H1 (cell line): Measurements from ENCODE around the gene KDM6A. TPM values are rescaled to one million over a fixed set of nuclear protein-coding genes. Genes with fewer than 3 reads are reported as not detected.

ENCODE experiments used
- CTCF ChIA-PET: fragments of 300-600 bp; sonication (Branson Sonifier 250); formaldehyde crosslinking; loops from one replicate; lab custom pipeline; 2021; ENCODE audit not compliant: partially characterized antibody; lab: Charles Lee
- POLR2A ChIA-PET: fragments of 300-600 bp; sonication (Branson Sonifier 250); formaldehyde crosslinking; loops from one replicate; lab custom pipeline; 2021; ENCODE audit warnings: inconsistent platforms; ENCODE audit not compliant: partially characterized antibody; lab: Charles Lee
- DNase-seq, 2 experiments: peaks; one replicate each; pipeline versions ENCODE4 v3.0.0 to v3.0.0-alpha.2; 2010 to 2022; ENCODE audit warnings: low spot score in 2 of 2, low read depth in 1 of 2, mixed read lengths in 1 of 2
- FAIRE-seq: peaks from 2 replicates; lab custom pipeline; 2011; peaks lifted over from hg19 to GRCh38; lab: Jason Lieb, UNC
- H2AFZ ChIP-seq: 2 replicates; pipeline ENCODE4 v1.8.1; 2012; ENCODE audit warnings: low read length, inconsistent platforms
- H2AK5ac ChIP-seq: 2 replicates; pipeline ENCODE4 v1.6.1; 2013; ENCODE audit warnings: low read depth, low read length
- H2BK120ac ChIP-seq: replicated peaks from 2 replicates; pipeline ENCODE3; 2013; ENCODE audit warnings: low read depth, low read length, inconsistent platforms
- H2BK12ac ChIP-seq: 2 replicates; pipeline ENCODE4 v1.6.1; 2013; ENCODE audit warnings: low read depth, low read length
- H2BK15ac ChIP-seq: 2 replicates; pipeline ENCODE4 v1.6.1; 2013; ENCODE audit warnings: low read length
- H2BK20ac ChIP-seq: 2 replicates; pipeline ENCODE4 v1.6.1; 2013; ENCODE audit warnings: low read length
- H2BK5ac ChIP-seq: 2 replicates; pipeline ENCODE4 v1.6.1; 2013; ENCODE audit warnings: low read depth, low read length
- H3K14ac ChIP-seq: 2 replicates; pipeline ENCODE4 v1.6.1; 2013; ENCODE audit warnings: inconsistent platforms; ENCODE audit not compliant: insufficient read length
- H3K18ac ChIP-seq: 2 replicates; pipeline ENCODE4 v1.6.1; 2013; ENCODE audit warnings: low read length; ENCODE audit errors: extremely low read depth
- H3K23ac ChIP-seq: 2 replicates; pipeline ENCODE4 v1.6.1; 2013; ENCODE audit warnings: inconsistent platforms; ENCODE audit not compliant: insufficient read length
- H3K23me2 ChIP-seq: 2 replicates; pipeline ENCODE4 v1.6.1; 2013; ENCODE audit warnings: low read depth, low read length
- H3K27ac ChIP-seq: 2 replicates; pipeline ENCODE4 v1.6.1; 2011; ENCODE audit warnings: low read depth, low read length, inconsistent platforms
- H3K27me3 ChIP-seq, 4 experiments: replicated peaks in 1 of 4; 1 replicate in 1 of 4; 2 replicates in 3 of 4; pipeline versions ENCODE4 v1.6.1 to v1.8.1; 2011 to 2013; ENCODE audit warnings: low read length in 3 of 4, mild to moderate bottlenecking in 3 of 4, inconsistent platforms in 2 of 4, mixed read lengths in 2 of 4, moderate library complexity in 1 of 4; ENCODE audit not compliant: control insufficient read depth in 3 of 4, insufficient read depth in 3 of 4; ENCODE audit errors: extremely low read depth in 1 of 4
- H3K36me3 ChIP-seq, 4 experiments: 2 replicates each; pipeline versions ENCODE4 v1.6.1 to v1.8.1; 2011 to 2013; ENCODE audit warnings: mild to moderate bottlenecking in 4 of 4, low read length in 3 of 4, moderate library complexity in 2 of 4, control low read depth in 1 of 4, inconsistent platforms in 1 of 4; ENCODE audit not compliant: insufficient read depth in 4 of 4, control insufficient read depth in 2 of 4
- H3K4ac ChIP-seq: replicated peaks from 2 replicates; pipeline ENCODE3; 2013; ENCODE audit warnings: low read length, low read depth, mixed read lengths, inconsistent platforms; ENCODE audit not compliant: insufficient read length
- H3K4me1 ChIP-seq, 4 experiments: replicated peaks in 1 of 4; 1 replicate in 1 of 4; 2 replicates in 3 of 4; pipeline versions ENCODE4 v1.6.1 to v1.8.1; 2011 to 2013; ENCODE audit warnings: low read length in 3 of 4, inconsistent platforms in 2 of 4, mixed read lengths in 1 of 4; ENCODE audit not compliant: insufficient read depth in 4 of 4, control insufficient read depth in 3 of 4
- H3K4me2 ChIP-seq, 2 experiments: 2 replicates each; pipeline versions ENCODE4 v1.6.1 to v1.8.1; 2011 to 2013; ENCODE audit warnings: low read depth in 2 of 2, low read length in 2 of 2, control low read depth in 1 of 2, inconsistent platforms in 1 of 2, mild to moderate bottlenecking in 1 of 2; ENCODE audit not compliant: insufficient read depth in 1 of 2
- H3K4me3 ChIP-seq, 4 experiments: fragments of 200-600, 300-600 bp in 1 of 4; sonication (generic), shearing (Covaris generic), sonication (Bioruptor Twin) in 1 of 4; 2 replicates each; pipeline versions ENCODE4 v1.5.1 to v1.8.1; 2011 to 2016; ENCODE audit warnings: low read length in 4 of 4, low read depth in 3 of 4, control low read depth in 2 of 4, inconsistent platforms in 2 of 4, mild to moderate bottlenecking in 2 of 4, mixed read lengths in 1 of 4, moderate library complexity in 1 of 4; ENCODE audit not compliant: insufficient read depth in 2 of 4; ENCODE audit errors: extremely low read depth in 1 of 4
- H3K56ac ChIP-seq: replicated peaks from 2 replicates; pipeline ENCODE3; 2013; ENCODE audit warnings: low read depth, mild to moderate bottlenecking, mixed read lengths, low read length, inconsistent platforms; ENCODE audit not compliant: insufficient read length
- H3K79me1 ChIP-seq: 2 replicates; pipeline ENCODE4 v1.6.1; 2013; ENCODE audit warnings: low read depth, low read length, control low read depth
- H3K79me2 ChIP-seq, 2 experiments: 2 replicates each; pipeline versions ENCODE4 v1.6.1 to v1.8.1; 2012 to 2013; ENCODE audit warnings: low read length in 2 of 2, mild to moderate bottlenecking in 2 of 2, inconsistent platforms in 1 of 2; ENCODE audit not compliant: insufficient read depth in 2 of 2, control insufficient read depth in 1 of 2
- H3K9ac ChIP-seq, 4 experiments: replicated peaks in 1 of 4; 1 replicate in 1 of 4; 2 replicates in 3 of 4; pipeline versions ENCODE4 v1.6.1 to v1.8.1; 2011 to 2013; ENCODE audit warnings: low read depth in 3 of 4, low read length in 3 of 4, control low read depth in 2 of 4, mild to moderate bottlenecking in 2 of 4, moderate library complexity in 2 of 4, inconsistent platforms in 1 of 4; ENCODE audit errors: extremely low read depth in 1 of 4
- H3K9me3 ChIP-seq, 2 experiments: 2 replicates each; pipeline versions ENCODE4 v1.6.1 to v1.8.1; 2012 to 2013; ENCODE audit warnings: mild to moderate bottlenecking in 2 of 2, moderate library complexity in 2 of 2, control low read depth in 1 of 2, inconsistent platforms in 1 of 2, low read depth in 1 of 2, low read length in 1 of 2, mixed read lengths in 1 of 2; ENCODE audit not compliant: insufficient read depth in 2 of 2
- H4K20me1 ChIP-seq, 2 experiments: replicated peaks in 1 of 2; 2 replicates each; pipeline versions ENCODE3 to v1.8.1; 2011 to 2013; ENCODE audit warnings: inconsistent platforms in 2 of 2, low read length in 2 of 2, mild to moderate bottlenecking in 1 of 2; ENCODE audit not compliant: insufficient read depth in 2 of 2, control insufficient read depth in 1 of 2
- H4K5ac ChIP-seq: 2 replicates; pipeline ENCODE4 v1.6.1; 2013; ENCODE audit warnings: low read length, low read depth, mixed read lengths, inconsistent platforms; ENCODE audit not compliant: insufficient read length
- H4K8ac ChIP-seq: 2 replicates; pipeline ENCODE4 v1.8.0; 2013; ENCODE audit warnings: mild to moderate bottlenecking, moderate library complexity, low read length, inconsistent platforms; ENCODE audit not compliant: insufficient read depth; ENCODE audit errors: extremely low read depth
- H4K91ac ChIP-seq: replicated peaks from 2 replicates; pipeline ENCODE3; 2013; ENCODE audit warnings: low read length, mixed read lengths, inconsistent platforms; ENCODE audit not compliant: insufficient read length
- BCL11A ChIP-seq, 2 experiments: IDR thresholded peaks; one replicate each; pipeline ENCODE4 v1.6.1; 2011; ENCODE audit warnings: low read depth in 2 of 2, low read length in 2 of 2, mild to moderate bottlenecking in 2 of 2
- CBX5 ChIP-seq: fragments of 300-800, 300-1000 bp; sonication (generic); IDR thresholded peaks from 2 replicates; pipeline ENCODE4 v1.7.1; 2016; ENCODE audit warnings: antibody characterized with exemption, low read length, low read depth
- JUND ChIP-seq: IDR thresholded peaks from 2 replicates; pipeline ENCODE4 v1.6.1; 2011; ENCODE audit warnings: mild to moderate bottlenecking, improper control_type of control experiment, low read length
- RBBP5 ChIP-seq: IDR thresholded peaks from 2 replicates; pipeline ENCODE4 v1.7.1; 2012; ENCODE audit warnings: low read depth, mild to moderate bottlenecking, inconsistent platforms, low read length, moderate library complexity, borderline replicate concordance
- RXRA ChIP-seq: IDR thresholded peaks from 2 replicates; pipeline ENCODE4 v1.6.1; 2011; ENCODE audit warnings: low read depth, mild to moderate bottlenecking, low read length, moderate library complexity; ENCODE audit not compliant: insufficient read depth
- SP4 ChIP-seq: IDR thresholded peaks from 2 replicates; pipeline ENCODE4 v1.6.1; 2012; ENCODE audit warnings: low read length, inconsistent platforms
- WGBS, 2 experiments: shearing (Covaris generic) in 1 of 2; methylation state at CpG; one replicate each; pipeline versions ENCODE4 v1.1.6 to v1.1.7; 2013 to 2015; ENCODE audit warnings: low lambda C conversion rate in 2 of 2, mixed read lengths in 2 of 2, inconsistent platforms in 1 of 2, low coverage in 1 of 2, missing lambda C conversion rate in 1 of 2; ENCODE audit not compliant: insufficient replicate concordance in 2 of 2, insufficient coverage in 1 of 2, insufficient read length in 1 of 2; ENCODE audit errors: extremely low coverage in 1 of 2, missing lambda C conversion rate in 1 of 2; 5-methylcytosine and 5-hydroxymethylcytosine counted together
- polyA plus RNA-seq, 7 experiments: library from polyadenylated mRNA; depleted of rRNA in 3 of 7; stranded (reverse) in 5 of 7; unstranded in 2 of 7; fragments of >200 nt in 5 of 7; fragments of 200-250 nt in 2 of 7; gene quantifications; 1 replicate in 5 of 7; 2 replicates in 1 of 7; 4 replicates in 1 of 7; pipeline versions ENCODE4 v1.2.1 to v1.2.3, GENCODE V29; 2011 to 2013; ENCODE audit warnings: missing spikeins in 2 of 7, mixed read lengths in 2 of 7
- total RNA-seq: library from RNA; stranded (reverse); fragmentation: NEBNext Ultra II Directional; extraction: Animal tissue kit (Norgen Biotek cat#: 25700); gene quantifications from 2 replicates; pipeline ENCODE4 v1.2.1, GENCODE V29; 2021

Gene KDM6A
- total and polyA plus RNA-seq, 2 of the 8 experiments (the other 6 are each of a cell fraction or from before 2014, with no cell fraction given), result 43.5 to 58.4 TPM

GRCh38 chrX:44971674-44972073 is 98.7 kb downstream of the KDM6A start:
- H3K27me3 ChIP-seq, result no peaks in the 10 kb centered on the region
- no peak overlapping the region for H3K23ac ChIP-seq
- H2BK5ac ChIP-seq, result no peak overlapping the region
- WGBS, 2 experiments, result 77% methylated on average over 4 of the region's 8 CpGs; no CpG with 5 or more reads in 1 of the 2 experiments
- H4K20me1 ChIP-seq, result peaks cover 0 to 2% of the 10 kb centered on the region in 2 experiments
- peaks cover 0 to 19% (median under 1%) of the 10 kb centered on the region in 4 experiments; a peak in 2 of 8 replicates for H3K36me3 ChIP-seq
- no peak overlapping the region for H3K18ac ChIP-seq
- no peaks in the 10 kb centered on the region for H3K23me2 ChIP-seq
- no peak overlapping the region for H3K4me3 ChIP-seq
- no peak overlapping the region for H2BK120ac ChIP-seq
- no peaks in the 10 kb centered on the region for H3K9me3 ChIP-seq
- peaks cover 3 to 94% of the 10 kb centered on the region in 2 experiments; a peak in 3 of 4 replicates for H3K79me2 ChIP-seq
- H3K27ac ChIP-seq, result no peak overlapping the region
- H4K91ac ChIP-seq, result no peak overlapping the region
- no peak overlapping the region for H2BK20ac ChIP-seq
- H3K14ac ChIP-seq, result no peak overlapping the region
- H3K79me1 ChIP-seq, result no peaks in the 10 kb centered on the region
- FAIRE-seq (no peak), DNase-seq (no peak)
- CTCF ChIA-PET, result no interaction called here
- H4K8ac ChIP-seq, result no peak overlapping the region
- H3K4ac ChIP-seq, result no peak overlapping the region
- H4K5ac ChIP-seq, result no peak overlapping the region
- H3K56ac ChIP-seq, result no peak overlapping the region
- no peak overlapping the region for H3K9ac ChIP-seq
- H2BK15ac ChIP-seq, result no peak overlapping the region
- H2AFZ ChIP-seq, result no peak overlapping the region
- H3K4me2 ChIP-seq, result no peak overlapping the region
- H2AK5ac ChIP-seq, result no peak overlapping the region
- no peaks in the 10 kb centered on the region for H3K4me1 ChIP-seq
- no peak overlapping the region for H2BK12ac ChIP-seq
- POLR2A ChIA-PET, result no interaction called here
- TF ChIP-seq RBBP5 (no peak), JUND (no peak), CBX5 (no peak), SP4 (no peak), RXRA (no peak), BCL11A (IDR thresholded peaks at IDR 0.05; ENCODE audit: low read depth in 2 of 2, low read length in 2 of 2) (no peak)
